Heart left ventricle (tissue), 16 donors: ENCODE data around the gene SHC1. TPM values are rescaled to one million over a fixed set of nuclear protein-coding genes. Genes with fewer than 3 reads are reported as not detected.
A peak's percentile ranks its signal among the peaks of the same experiment; 100 is the strongest.

Experiments used
- ATAC-seq, 4 donors: fragments of 200-7000 bp; cut with Tn5 transposase; one replicate each; pipeline ENCODE4 v1.9.1; 2020 to 2022; ENCODE audit warnings: moderate library complexity in 4 of 4, mild to moderate bottlenecking in 3 of 4, moderate number of reproducible peaks in 1 of 4
- DNase-seq, 5 donors: peaks; one replicate each; pipeline ENCODE4 v3.0.0-alpha.2; 2020
- H3K27ac ChIP-seq, 12 donors: fragments of 200-600 bp; sonication (generic) in 4 of 12; one replicate each; pipeline versions ENCODE4 v1.5.0 to v1.8.0; 2016 to 2022; ENCODE audit warnings: mild to moderate bottlenecking in 2 of 12
- H3K27me3 ChIP-seq, 9 donors: fragments of 200-600 bp; sonication (generic) in 2 of 9; one replicate each; pipeline versions ENCODE4 v1.5.1 to v1.8.0; 2016 to 2022; ENCODE audit warnings: mild to moderate bottlenecking in 3 of 9
- H3K36me3 ChIP-seq, 9 donors: fragments of 200-600 bp; sonication (generic) in 2 of 9; one replicate each; pipeline versions ENCODE4 v1.5.0 to v1.8.0; 2018 to 2022; ENCODE audit warnings: mild to moderate bottlenecking in 2 of 9
- H3K4me1 ChIP-seq, 12 donors: fragments of 200-600 bp; sonication (generic) in 4 of 12; one replicate each; pipeline versions ENCODE4 v1.5.0 to v1.8.0; 2016 to 2022; ENCODE audit warnings: mild to moderate bottlenecking in 3 of 12
- H3K4me3 ChIP-seq, 12 donors: fragments of 200-600 bp; sonication (generic) in 4 of 12; one replicate each; pipeline versions ENCODE4 v1.5.0 to v1.8.0; 2017 to 2022; ENCODE audit warnings: mild to moderate bottlenecking in 9 of 12, moderate library complexity in 4 of 12
- H3K9me3 ChIP-seq, 12 donors: fragments of 200-600 bp; sonication (generic) in 4 of 12; one replicate each; pipeline versions ENCODE4 v1.5.0 to v1.8.0; 2016 to 2022; ENCODE audit warnings: mild to moderate bottlenecking in 1 of 12
- CTCF ChIP-seq, 12 donors: fragments of 200-600 bp; sonication (generic) in 4 of 12; IDR thresholded peaks; one replicate each; pipeline versions ENCODE4 v1.5.0 to v1.8.0; 2018 to 2022; ENCODE audit warnings: antibody characterized with exemption in 12 of 12, mild to moderate bottlenecking in 5 of 12
- POLR2A ChIP-seq, 2 donors: fragments of 450-650 bp; IDR thresholded peaks; one replicate each; pipeline ENCODE4 v1.6.1; 2017; ENCODE audit warnings: antibody characterized with exemption in 2 of 2, mild to moderate bottlenecking in 2 of 2, moderate library complexity in 2 of 2
- WGBS, 4 donors: extraction: QIAGEN DNeasy Blood & Tissue Kit in 2 of 4; methylation state at CpG; one replicate each; pipeline versions ENCODE4 v1.1.5 to v1.1.7; 2013 to 2018; 5-methylcytosine and 5-hydroxymethylcytosine counted together
- intact Hi-C, 10 donors: fragments of 100-400 bp; cut with DNase I; formaldehyde crosslinking; loops; one replicate each; pipeline versions ENCODE4 v1.11.1 to v1.14.2; 2022
- polyA plus RNA-seq, 2 donors: library from polyadenylated mRNA; stranded (reverse); fragments of 200-250 nt; gene quantifications; one replicate each; pipeline ENCODE4 v1.2.3, GENCODE V29; 2013
- total RNA-seq, 9 donors: library from RNA; depleted of rRNA in 2 of 9; stranded (reverse); fragments of >200 nt in 2 of 9; fragmentation: NEBNext Ultra II Directional in 3 of 9; extraction: Animal tissue kit (Norgen Biotek cat#: 25700) in 3 of 9; gene quantifications; one replicate each; pipeline versions ENCODE4 v1.1.0 to v1.2.4, GENCODE V29; 2016 to 2023
- donor health status: ischemic (EF 13 %, LVEDD 7.1; RV severe dilation, severe dysfunction).
- donor health status: healthy with polysubstance abuse.
- donor health status: DM: no; HTN: yes; CAD: no.
- donor health status: DM: no; HTN: no; CAD: no.
- donor health status: ischemic (EF 25% LVEDD 6.9; RV normal size, moderate dysfunction).
- donor health status: ischemic (EF 25% LVEDD 5.7; RV mildly dilated, moderate dysfunction).
- donor health status: healthy.
- donor health status: DM: yes; HTN: yes; CAD: no.
- donor health status: ischemic (EF 35%, LVEDD 5.7; RV mildly dilated, moderate dysfunction).
- donor health status: nonischemic (EF 11% LVEDD 7.7; RV severe dilation, severe dysfunction).
- donor health status: DM: yes; HTN: yes; CAD: no.
- donor health status: PGD.
- donor health status: ischemic (EF 29% LVEDD 5.4; RV normal size, mild dysfunction).
- donor health status: nonischemic (EF 23%, LVEDD 6.1; RV moderate dilation, normal function).

The SHC1 gene
- total and polyA plus RNA-seq, 11 donors, result 23.6 to 115 (median 62.4) TPM

- Histone ChIP-seq H3K36me3 (peaks cover 0 to 19% (median 13%) of the 10 kb centered on the region in 9 donors), H3K4me1 (peaks cover 6 to 78% (median 48%) of the 10 kb centered on the region in 12 donors), H3K9me3 (no peaks in the 10 kb centered on the region), H3K27me3 (no peaks in the 10 kb centered on the region), H3K4me3 (peak overlapping the region in 1 of 12 donors; percentile 59), H3K27ac (peak overlapping the region in 8 of 12 donors; percentile 6 to 97 (median 48))
- TF ChIP-seq CTCF (IDR thresholded peaks at IDR 0.05) (no peak), POLR2A (IDR thresholded peaks at IDR 0.05) (no peak)
- no peak for ATAC-seq
- DNase-seq, result peak in 1 of 5 donors; percentile 20
- 68 to 79% (median 76%) methylated on average over 4 to 5 of the region's 5 CpGs for WGBS, 4 donors
- intact Hi-C loops, result loop anchor here in 2 of 10 donors (5.0 kb wide), 1 partner anchor 44 kb away; no protein-coding TSS in a partner anchor
These were observed 40.5 kb upstream of the SHC1 start for GRCh38 chr1:155011004-155011416.

GRCh38 chr1:155010211-155010918 is 39.8 kb upstream of the SHC1 start:
- TF ChIP-seq POLR2A (IDR thresholded peaks at IDR 0.05) (no peak), CTCF (IDR thresholded peaks at IDR 0.05) (no peak)
- Histone ChIP-seq H3K27me3 (no peaks in the 10 kb centered on the region), H3K4me1 (peaks cover 8 to 84% (median 54%) of the 10 kb centered on the region in 12 donors), H3K4me3 (peak overlapping the region in 2 of 12 donors; percentile 2 to 59), H3K9me3 (no peaks in the 10 kb centered on the region), H3K36me3 (peaks cover 0 to 16% (median 9%) of the 10 kb centered on the region in 9 donors), H3K27ac (peak overlapping the region in 6 of 12 donors; percentile 10 to 98 (median 44))
- 48 to 71% (median 64%) methylated on average over 11 of the region's 11 CpGs for WGBS, 4 donors
- DNase-seq (no peak), ATAC-seq (no peak)
- intact Hi-C loops, result loop anchor here in 2 of 10 donors (5.0 kb wide), 1 partner anchor 43 kb away; no protein-coding TSS in a partner anchor

GRCh38 chr1:155009742-155010141 is 39.2 kb upstream of the SHC1 start:
- Histone ChIP-seq H3K4me1 (peaks cover 8 to 90% (median 60%) of the 10 kb centered on the region in 12 donors), H3K36me3 (peaks cover 0 to 10% (median 8%) of the 10 kb centered on the region in 9 donors), H3K4me3 (peak overlapping the region in 3 of 12 donors; percentile 2 to 59 (median 26)), H3K27me3 (no peaks in the 10 kb centered on the region), H3K27ac (peak overlapping the region in 3 of 12 donors; percentile 10 to 98 (median 97)), H3K9me3 (no peaks in the 10 kb centered on the region)
- intact Hi-C loops, result loop anchor here in 2 of 10 donors (5.0 kb wide), 1 partner anchor 42 kb away; no protein-coding TSS in a partner anchor
- DNase-seq (no peak), ATAC-seq (no peak)
- WGBS, 4 donors, result 90 to 93% (median 91%) methylated on average over 5 of the region's 5 CpGs
- TF ChIP-seq CTCF (IDR thresholded peaks at IDR 0.05) (no peak), POLR2A (IDR thresholded peaks at IDR 0.05) (no peak)

- no peak for ATAC-seq
- 90 to 98% (median 91%) methylated on average over 8 to 12 of the region's 12 CpGs for WGBS, 4 donors
- TF ChIP-seq POLR2A (IDR thresholded peaks at IDR 0.05), result no peak
- TF ChIP-seq CTCF (IDR thresholded peaks at IDR 0.05), result no peak
- peak overlapping the region in 8 of 12 donors; percentile 77 to 98 (median 96) for H3K27ac ChIP-seq
- H3K27me3 ChIP-seq, result no peaks in the 10 kb centered on the region
- DNase-seq, result peak in 1 of 5 donors; percentile 60
- no peaks in the 10 kb centered on the region for H3K9me3 ChIP-seq
- peaks cover 8 to 93% (median 65%) of the 10 kb centered on the region in 12 donors for H3K4me1 ChIP-seq
- peaks cover 0 to 5% (median 4%) of the 10 kb centered on the region in 9 donors for H3K36me3 ChIP-seq
- H3K4me3 ChIP-seq, result peak overlapping the region in 6 of 12 donors; percentile 26 to 59 (median 32)
- intact Hi-C loops, result no loop called here
These were observed 38.7 kb upstream of the SHC1 start for GRCh38 chr1:155009221-155009711.
